NT2/D1 (cell line): ENCODE results near the gene CARD14.

Source experiments
- DNase-seq: peaks from one replicate; pipeline ENCODE4 v3.0.0-alpha.2; 2011; ENCODE audit warnings: low read depth, low spot score
- H3K27me3 ChIP-seq: 2 replicates; pipeline ENCODE4 v1.6.0; 2011; ENCODE audit warnings: mild to moderate bottlenecking; ENCODE audit not compliant: insufficient read length, insufficient read depth
- H3K36me3 ChIP-seq: 2 replicates; pipeline ENCODE4 v1.6.1; 2011; ENCODE audit warnings: mild to moderate bottlenecking, low read length, mixed read lengths; ENCODE audit not compliant: insufficient read depth, insufficient read length
- H3K4me1 ChIP-seq: 2 replicates; pipeline ENCODE4 v1.5.1; 2011; ENCODE audit not compliant: insufficient read depth, insufficient read length
- H3K4me3 ChIP-seq: 2 replicates; pipeline ENCODE4 v1.5.1; 2011; ENCODE audit warnings: low read depth; ENCODE audit not compliant: insufficient read length
- H3K9ac ChIP-seq: 2 replicates; pipeline ENCODE4 v1.6.0; 2011; ENCODE audit warnings: low read depth; ENCODE audit not compliant: insufficient read length
- H3K9me3 ChIP-seq: 2 replicates; pipeline ENCODE4 v1.5.1; 2011; ENCODE audit warnings: mild to moderate bottlenecking, low read length; ENCODE audit not compliant: insufficient read depth
- SUZ12 ChIP-seq: IDR thresholded peaks from 2 replicates; pipeline ENCODE4 v1.6.1; 2011; ENCODE audit not compliant: insufficient read length, insufficient read depth; ENCODE audit errors: extremely low read depth
- YY1 ChIP-seq: IDR thresholded peaks from 2 replicates; pipeline ENCODE4 v1.6.1; 2011; ENCODE audit not compliant: insufficient read length, insufficient read depth
- ZNF274 ChIP-seq: IDR thresholded peaks from 2 replicates; pipeline ENCODE4 v1.6.1; 2011; ENCODE audit warnings: mild to moderate bottlenecking, low read depth, low read length

CARD14 gene

DNA sequence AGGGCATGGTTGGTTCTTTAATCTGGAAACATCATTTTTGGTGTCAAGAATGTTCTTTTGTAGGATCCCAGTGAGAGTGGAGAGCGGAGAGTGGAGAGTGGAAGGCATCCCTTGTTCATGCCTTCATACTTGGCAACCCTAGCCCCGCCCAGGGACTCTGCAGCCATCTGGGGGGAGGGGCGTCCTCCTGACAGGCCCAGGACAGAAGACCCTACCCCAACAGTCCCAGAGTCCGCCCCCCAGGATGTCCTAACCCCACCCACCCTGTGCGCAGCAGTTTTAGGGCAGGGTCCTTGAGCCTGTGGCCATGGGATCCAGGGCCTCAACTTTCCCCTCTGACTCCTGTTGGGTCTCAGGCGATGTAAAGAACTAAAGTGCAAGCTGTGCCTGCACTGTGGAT is 54.9 kb downstream of the CARD14 start:
- H3K27me3 ChIP-seq: no peaks in the 10 kb centered on the region
- H3K9me3 ChIP-seq: no peaks in the 10 kb centered on the region
- peaks cover 49% of the 10 kb centered on the region for H3K36me3 ChIP-seq
- no peak for TF ChIP-seq YY1
- no peak for TF ChIP-seq ZNF274
- no peak for TF ChIP-seq SUZ12
- no peak for DNase-seq
- peaks cover 20% of the 10 kb centered on the region for H3K4me1 ChIP-seq
- H3K4me3 ChIP-seq: no peak overlapping the region
- no peak overlapping the region for H3K9ac ChIP-seq

DNA sequence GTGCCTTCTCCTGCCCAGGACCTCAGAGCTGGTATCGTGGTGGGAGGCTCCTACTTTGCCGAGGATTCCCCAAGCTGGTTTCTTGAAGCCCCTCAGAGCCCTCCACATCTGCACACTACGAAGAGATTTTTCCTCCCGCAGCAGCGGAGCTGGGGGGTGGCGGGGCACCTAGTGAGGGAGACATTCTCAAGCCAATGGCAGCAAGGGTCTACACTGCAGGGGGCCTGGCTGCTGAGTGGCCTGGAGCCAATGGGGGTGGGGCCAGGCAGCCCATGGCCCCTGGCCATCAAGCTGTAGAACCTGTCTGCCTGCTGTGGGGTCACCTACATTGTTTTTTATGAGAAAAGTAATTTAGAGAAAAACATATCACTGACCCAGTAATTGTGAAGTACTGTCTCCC is 55.4 kb downstream of the CARD14 start:
- Histone ChIP-seq H3K36me3 (peaks cover 49% of the 10 kb centered on the region), H3K4me3 (no peak overlapping the region), H3K27me3 (no peaks in the 10 kb centered on the region), H3K9me3 (no peaks in the 10 kb centered on the region), H3K9ac (no peak overlapping the region), H3K4me1 (peaks cover 20% of the 10 kb centered on the region)
- DNase-seq: no peak
- TF ChIP-seq SUZ12 (no peak), ZNF274 (no peak), YY1 (no peak)

DNA sequence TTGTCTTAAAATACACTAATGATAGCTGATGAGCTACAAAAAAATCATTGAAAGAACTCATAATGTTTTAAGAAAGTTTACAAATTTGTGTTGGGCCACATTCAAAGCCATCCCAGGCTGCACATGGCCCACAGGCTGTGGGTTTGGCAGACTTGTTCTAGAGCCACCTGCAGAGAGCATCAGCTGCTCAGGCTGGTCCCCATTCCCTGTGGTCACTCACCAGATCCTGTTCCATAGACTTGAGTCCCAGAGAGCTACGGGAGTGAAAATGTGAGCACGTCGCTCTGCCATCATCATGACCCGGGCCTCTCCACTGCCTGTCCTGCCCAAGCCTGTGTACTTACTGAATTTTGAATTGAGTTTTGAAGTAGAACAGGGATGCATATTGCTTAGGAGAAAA is 57.3 kb downstream of the CARD14 start:
- Histone ChIP-seq H3K9me3 (peaks cover 9% of the 10 kb centered on the region), H3K36me3 (peaks cover 42% of the 10 kb centered on the region), H3K4me1 (peaks cover 12% of the 10 kb centered on the region), H3K4me3 (no peak overlapping the region), H3K9ac (no peak overlapping the region), H3K27me3 (no peaks in the 10 kb centered on the region)
- TF ChIP-seq YY1 (no peak), SUZ12 (no peak), ZNF274 (no peak)
- DNase-seq: no peak

DNA sequence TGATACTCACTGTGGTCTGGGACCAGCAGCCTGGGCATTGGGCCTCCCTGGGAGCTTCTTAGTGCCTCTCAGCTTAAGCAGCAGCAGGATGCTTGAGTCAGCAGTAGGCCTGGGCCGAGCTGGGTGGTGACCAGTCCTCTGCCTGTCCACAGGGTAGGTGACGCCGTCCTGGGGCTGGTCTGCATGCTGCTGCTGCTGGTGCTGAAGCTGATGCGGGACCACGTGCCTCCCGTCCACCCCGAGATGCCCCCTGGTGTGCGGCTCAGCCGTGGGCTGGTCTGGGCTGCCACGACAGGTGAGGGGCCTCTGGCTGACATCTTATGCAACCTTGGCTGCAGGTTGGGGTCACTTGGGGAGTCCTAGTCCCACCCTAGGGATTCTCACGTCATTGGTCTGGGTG is 57.8 kb downstream of the CARD14 start:
- no peak for TF ChIP-seq SUZ12
- TF ChIP-seq ZNF274: no peak
- no peak for TF ChIP-seq YY1
- Histone ChIP-seq H3K9me3 (peaks cover 14% of the 10 kb centered on the region), H3K4me3 (no peak overlapping the region), H3K36me3 (peaks cover 43% of the 10 kb centered on the region), H3K4me1 (peaks cover 12% of the 10 kb centered on the region), H3K9ac (no peak overlapping the region), H3K27me3 (no peaks in the 10 kb centered on the region)
- no peak for DNase-seq

DNA sequence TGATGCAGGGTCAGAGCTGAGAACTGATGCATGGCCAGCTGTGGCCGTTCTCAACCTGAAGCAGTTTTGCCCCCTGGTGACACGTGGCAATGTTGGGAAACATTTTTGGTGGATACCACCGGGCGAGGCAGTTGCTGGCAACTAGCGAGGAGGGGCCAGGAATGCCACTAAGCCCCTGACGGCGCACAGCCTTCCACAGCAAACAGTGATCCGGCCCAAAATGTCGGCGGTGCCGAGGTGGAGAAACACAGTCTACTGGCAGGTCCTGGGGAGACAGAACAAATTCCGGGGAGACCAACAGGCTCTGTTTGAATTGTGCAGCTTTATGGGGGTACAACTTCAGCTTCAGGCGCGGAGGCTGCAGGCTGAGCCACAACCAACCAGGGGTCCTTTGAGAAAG is 58.6 kb downstream of the CARD14 start:
- Histone ChIP-seq H3K9me3 (peaks cover 22% of the 10 kb centered on the region), H3K4me1 (peaks cover 12% of the 10 kb centered on the region), H3K27me3 (no peaks in the 10 kb centered on the region), H3K4me3 (no peak overlapping the region), H3K9ac (no peak overlapping the region), H3K36me3 (peaks cover 38% of the 10 kb centered on the region)
- no peak for DNase-seq
- TF ChIP-seq ZNF274: no peak
- TF ChIP-seq YY1: no peak
- no peak for TF ChIP-seq SUZ12

DNA sequence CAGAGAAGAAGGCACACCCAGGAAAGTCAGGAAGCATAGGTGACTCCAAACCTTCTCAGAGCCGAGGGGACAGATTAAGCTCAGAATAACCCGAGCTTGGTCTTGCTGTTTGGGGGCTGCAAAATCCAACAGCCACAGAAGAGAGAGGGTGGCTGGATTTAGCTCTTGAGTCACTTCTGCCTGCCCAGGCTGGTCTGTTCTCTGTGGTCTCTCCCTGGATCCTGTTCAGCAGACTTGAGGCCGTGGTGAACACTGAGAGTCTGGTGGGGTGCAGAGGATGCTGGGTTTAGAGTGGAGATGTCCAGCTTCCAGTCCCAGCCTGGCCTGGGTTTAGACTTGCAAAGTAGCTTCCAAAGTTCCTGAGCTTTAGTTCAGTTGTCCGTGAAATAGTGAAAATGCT is 59.2 kb downstream of the CARD14 start:
- TF ChIP-seq SUZ12 (no peak), ZNF274 (no peak), YY1 (no peak)
- DNase-seq: no peak
- Histone ChIP-seq H3K9me3 (peaks cover 25% of the 10 kb centered on the region), H3K9ac (no peak overlapping the region), H3K4me1 (peaks cover 12% of the 10 kb centered on the region), H3K36me3 (peaks cover 33% of the 10 kb centered on the region), H3K4me3 (no peak overlapping the region), H3K27me3 (no peaks in the 10 kb centered on the region)

DNA sequence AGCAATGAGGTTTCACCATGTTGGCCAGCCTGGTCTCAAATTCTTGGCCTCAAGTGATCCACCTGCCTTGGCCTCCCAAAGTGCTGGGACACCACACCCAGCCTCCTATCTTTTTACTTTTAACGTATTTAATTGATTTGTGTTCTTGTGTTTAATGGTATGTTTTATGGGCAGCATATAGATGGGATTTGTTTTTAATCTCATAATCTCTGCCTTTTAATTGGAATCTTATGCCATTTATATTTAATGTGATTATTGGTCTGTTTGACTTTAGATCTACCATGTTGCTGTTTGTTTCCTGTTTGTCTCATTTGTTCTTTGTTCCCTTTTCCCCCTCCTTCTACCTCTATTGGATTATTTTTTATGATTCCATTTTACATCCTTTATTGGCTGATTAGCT is 62.6 kb downstream of the CARD14 start:
- DNase-seq: no peak
- peaks cover 25% of the 10 kb centered on the region for H3K9me3 ChIP-seq
- TF ChIP-seq SUZ12: no peak
- TF ChIP-seq YY1: no peak
- TF ChIP-seq ZNF274: no peak
- peaks cover 47% of the 10 kb centered on the region for H3K36me3 ChIP-seq
- H3K27me3 ChIP-seq: no peaks in the 10 kb centered on the region
- H3K4me1 ChIP-seq: peaks cover 4% of the 10 kb centered on the region
- no peak overlapping the region for H3K4me3 ChIP-seq
- no peak overlapping the region for H3K9ac ChIP-seq

DNA sequence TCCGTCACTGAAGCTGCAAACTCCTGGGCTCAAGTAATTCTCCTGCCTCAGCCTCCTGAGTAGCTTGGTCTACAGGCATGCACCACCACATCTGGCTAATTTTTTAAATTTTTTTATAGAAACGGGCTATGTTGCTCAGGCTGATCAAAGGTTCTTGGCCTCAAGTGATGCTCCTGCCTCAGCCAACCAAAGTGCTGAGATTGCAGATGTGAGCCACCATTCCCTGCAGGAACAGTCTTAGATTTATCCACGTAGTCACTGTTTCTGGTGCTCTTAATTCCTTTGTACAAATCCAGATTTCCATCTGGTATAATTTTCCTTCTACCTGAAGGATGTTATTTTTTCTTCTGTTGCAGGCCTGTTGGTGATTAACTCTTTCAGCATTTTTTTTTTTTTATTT is 63.4 kb downstream of the CARD14 start:
- DNase-seq: no peak
- H3K9ac ChIP-seq: no peak overlapping the region
- H3K27me3 ChIP-seq: no peaks in the 10 kb centered on the region
- TF ChIP-seq SUZ12 (no peak), YY1 (no peak), ZNF274 (no peak)
- H3K4me1 ChIP-seq: no peaks in the 10 kb centered on the region
- H3K9me3 ChIP-seq: peaks cover 25% of the 10 kb centered on the region
- H3K36me3 ChIP-seq: peaks cover 48% of the 10 kb centered on the region
- H3K4me3 ChIP-seq: no peak overlapping the region
